H1 (cell line): ENCODE data around the gene INPP4B. TPM values are rescaled to one million over a fixed set of nuclear protein-coding genes. Genes with fewer than 3 reads are reported as not detected.

Experiments
- CTCF ChIA-PET: fragments of 300-600 bp; sonication (Branson Sonifier 250); formaldehyde crosslinking; loops from one replicate; lab custom pipeline; 2021; ENCODE audit not compliant: partially characterized antibody; lab: Charles Lee
- POLR2A ChIA-PET: fragments of 300-600 bp; sonication (Branson Sonifier 250); formaldehyde crosslinking; loops from one replicate; lab custom pipeline; 2021; ENCODE audit warnings: inconsistent platforms; ENCODE audit not compliant: partially characterized antibody; lab: Charles Lee
- DNase-seq, 2 experiments: peaks; one replicate each; pipeline versions ENCODE4 v3.0.0 to v3.0.0-alpha.2; 2010 to 2022; ENCODE audit warnings: low spot score in 2 of 2, low read depth in 1 of 2, mixed read lengths in 1 of 2
- FAIRE-seq: peaks from 2 replicates; lab custom pipeline; 2011; peaks lifted over from hg19 to GRCh38; lab: Jason Lieb, UNC
- H2AFZ ChIP-seq: 2 replicates; pipeline ENCODE4 v1.8.1; 2012; ENCODE audit warnings: low read length, inconsistent platforms
- H2AK5ac ChIP-seq: 2 replicates; pipeline ENCODE4 v1.6.1; 2013; ENCODE audit warnings: low read depth, low read length
- H2BK120ac ChIP-seq: replicated peaks from 2 replicates; pipeline ENCODE3; 2013; ENCODE audit warnings: low read depth, low read length, inconsistent platforms
- H2BK12ac ChIP-seq: 2 replicates; pipeline ENCODE4 v1.6.1; 2013; ENCODE audit warnings: low read depth, low read length
- H2BK15ac ChIP-seq: 2 replicates; pipeline ENCODE4 v1.6.1; 2013; ENCODE audit warnings: low read length
- H2BK20ac ChIP-seq: 2 replicates; pipeline ENCODE4 v1.6.1; 2013; ENCODE audit warnings: low read length
- H2BK5ac ChIP-seq: 2 replicates; pipeline ENCODE4 v1.6.1; 2013; ENCODE audit warnings: low read depth, low read length
- H3K14ac ChIP-seq: 2 replicates; pipeline ENCODE4 v1.6.1; 2013; ENCODE audit warnings: inconsistent platforms; ENCODE audit not compliant: insufficient read length
- H3K18ac ChIP-seq: 2 replicates; pipeline ENCODE4 v1.6.1; 2013; ENCODE audit warnings: low read length; ENCODE audit errors: extremely low read depth
- H3K23ac ChIP-seq: 2 replicates; pipeline ENCODE4 v1.6.1; 2013; ENCODE audit warnings: inconsistent platforms; ENCODE audit not compliant: insufficient read length
- H3K23me2 ChIP-seq: 2 replicates; pipeline ENCODE4 v1.6.1; 2013; ENCODE audit warnings: low read depth, low read length
- H3K27ac ChIP-seq: 2 replicates; pipeline ENCODE4 v1.6.1; 2011; ENCODE audit warnings: low read depth, low read length, inconsistent platforms
- H3K27me3 ChIP-seq, 4 experiments: replicated peaks in 1 of 4; 1 replicate in 1 of 4; 2 replicates in 3 of 4; pipeline versions ENCODE4 v1.6.1 to v1.8.1; 2011 to 2013; ENCODE audit warnings: low read length in 3 of 4, mild to moderate bottlenecking in 3 of 4, inconsistent platforms in 2 of 4, mixed read lengths in 2 of 4, moderate library complexity in 1 of 4; ENCODE audit not compliant: control insufficient read depth in 3 of 4, insufficient read depth in 3 of 4; ENCODE audit errors: extremely low read depth in 1 of 4
- H3K36me3 ChIP-seq, 4 experiments: 2 replicates each; pipeline versions ENCODE4 v1.6.1 to v1.8.1; 2011 to 2013; ENCODE audit warnings: mild to moderate bottlenecking in 4 of 4, low read length in 3 of 4, moderate library complexity in 2 of 4, control low read depth in 1 of 4, inconsistent platforms in 1 of 4; ENCODE audit not compliant: insufficient read depth in 4 of 4, control insufficient read depth in 2 of 4
- H3K4ac ChIP-seq: replicated peaks from 2 replicates; pipeline ENCODE3; 2013; ENCODE audit warnings: low read length, low read depth, mixed read lengths, inconsistent platforms; ENCODE audit not compliant: insufficient read length
- H3K4me1 ChIP-seq, 4 experiments: replicated peaks in 1 of 4; 1 replicate in 1 of 4; 2 replicates in 3 of 4; pipeline versions ENCODE4 v1.6.1 to v1.8.1; 2011 to 2013; ENCODE audit warnings: low read length in 3 of 4, inconsistent platforms in 2 of 4, mixed read lengths in 1 of 4; ENCODE audit not compliant: insufficient read depth in 4 of 4, control insufficient read depth in 3 of 4
- H3K4me2 ChIP-seq, 2 experiments: 2 replicates each; pipeline versions ENCODE4 v1.6.1 to v1.8.1; 2011 to 2013; ENCODE audit warnings: low read depth in 2 of 2, low read length in 2 of 2, control low read depth in 1 of 2, inconsistent platforms in 1 of 2, mild to moderate bottlenecking in 1 of 2; ENCODE audit not compliant: insufficient read depth in 1 of 2
- H3K4me3 ChIP-seq, 4 experiments: fragments of 200-600, 300-600 bp in 1 of 4; sonication (generic), shearing (Covaris generic), sonication (Bioruptor Twin) in 1 of 4; 2 replicates each; pipeline versions ENCODE4 v1.5.1 to v1.8.1; 2011 to 2016; ENCODE audit warnings: low read length in 4 of 4, low read depth in 3 of 4, control low read depth in 2 of 4, inconsistent platforms in 2 of 4, mild to moderate bottlenecking in 2 of 4, mixed read lengths in 1 of 4, moderate library complexity in 1 of 4; ENCODE audit not compliant: insufficient read depth in 2 of 4; ENCODE audit errors: extremely low read depth in 1 of 4
- H3K56ac ChIP-seq: replicated peaks from 2 replicates; pipeline ENCODE3; 2013; ENCODE audit warnings: low read depth, mild to moderate bottlenecking, mixed read lengths, low read length, inconsistent platforms; ENCODE audit not compliant: insufficient read length
- H3K79me1 ChIP-seq: 2 replicates; pipeline ENCODE4 v1.6.1; 2013; ENCODE audit warnings: low read depth, low read length, control low read depth
- H3K79me2 ChIP-seq, 2 experiments: 2 replicates each; pipeline versions ENCODE4 v1.6.1 to v1.8.1; 2012 to 2013; ENCODE audit warnings: low read length in 2 of 2, mild to moderate bottlenecking in 2 of 2, inconsistent platforms in 1 of 2; ENCODE audit not compliant: insufficient read depth in 2 of 2, control insufficient read depth in 1 of 2
- H3K9ac ChIP-seq, 4 experiments: replicated peaks in 1 of 4; 1 replicate in 1 of 4; 2 replicates in 3 of 4; pipeline versions ENCODE4 v1.6.1 to v1.8.1; 2011 to 2013; ENCODE audit warnings: low read depth in 3 of 4, low read length in 3 of 4, control low read depth in 2 of 4, mild to moderate bottlenecking in 2 of 4, moderate library complexity in 2 of 4, inconsistent platforms in 1 of 4; ENCODE audit errors: extremely low read depth in 1 of 4
- H3K9me3 ChIP-seq, 2 experiments: 2 replicates each; pipeline versions ENCODE4 v1.6.1 to v1.8.1; 2012 to 2013; ENCODE audit warnings: mild to moderate bottlenecking in 2 of 2, moderate library complexity in 2 of 2, control low read depth in 1 of 2, inconsistent platforms in 1 of 2, low read depth in 1 of 2, low read length in 1 of 2, mixed read lengths in 1 of 2; ENCODE audit not compliant: insufficient read depth in 2 of 2
- H4K20me1 ChIP-seq, 2 experiments: replicated peaks in 1 of 2; 2 replicates each; pipeline versions ENCODE3 to v1.8.1; 2011 to 2013; ENCODE audit warnings: inconsistent platforms in 2 of 2, low read length in 2 of 2, mild to moderate bottlenecking in 1 of 2; ENCODE audit not compliant: insufficient read depth in 2 of 2, control insufficient read depth in 1 of 2
- H4K5ac ChIP-seq: 2 replicates; pipeline ENCODE4 v1.6.1; 2013; ENCODE audit warnings: low read length, low read depth, mixed read lengths, inconsistent platforms; ENCODE audit not compliant: insufficient read length
- H4K8ac ChIP-seq: 2 replicates; pipeline ENCODE4 v1.8.0; 2013; ENCODE audit warnings: mild to moderate bottlenecking, moderate library complexity, low read length, inconsistent platforms; ENCODE audit not compliant: insufficient read depth; ENCODE audit errors: extremely low read depth
- H4K91ac ChIP-seq: replicated peaks from 2 replicates; pipeline ENCODE3; 2013; ENCODE audit warnings: low read length, mixed read lengths, inconsistent platforms; ENCODE audit not compliant: insufficient read length
- CREB1 ChIP-seq: IDR thresholded peaks from 2 replicates; pipeline ENCODE4 v1.6.1; 2012; ENCODE audit warnings: inconsistent platforms
- EP300 ChIP-seq, 2 experiments: IDR thresholded peaks; 1 replicate in 1 of 2; 2 replicates in 1 of 2; pipeline ENCODE4 v1.6.1; 2011 to 2012; ENCODE audit warnings: low read depth in 2 of 2, low read length in 2 of 2, mild to moderate bottlenecking in 2 of 2, borderline replicate concordance in 1 of 2, inconsistent platforms in 1 of 2, moderate library complexity in 1 of 2
- RFX5 ChIP-seq: IDR thresholded peaks from 2 replicates; pipeline ENCODE4 v1.6.1; 2011; ENCODE audit warnings: low read depth, low read length, improper control_type of control experiment, borderline replicate concordance
- RXRA ChIP-seq: IDR thresholded peaks from 2 replicates; pipeline ENCODE4 v1.6.1; 2011; ENCODE audit warnings: low read depth, mild to moderate bottlenecking, low read length, moderate library complexity; ENCODE audit not compliant: insufficient read depth
- SAP30 ChIP-seq: fragments of 300-600 bp; sonication (generic); IDR thresholded peaks from 2 replicates; pipeline ENCODE4 v1.7.1; 2012; ENCODE audit warnings: low read length, moderate library complexity, mild to moderate bottlenecking, inconsistent platforms; ENCODE audit not compliant: insufficient read depth, insufficient replicate concordance
- TAF1 ChIP-seq: IDR thresholded peaks from 2 replicates; pipeline ENCODE4 v1.6.1; 2011; ENCODE audit warnings: mild to moderate bottlenecking, low read depth, low read length
- ZNF274 ChIP-seq: IDR thresholded peaks from 2 replicates; pipeline ENCODE4 v1.7.0; 2012; ENCODE audit warnings: low read length, borderline replicate concordance; ENCODE audit errors: extremely low read depth
- WGBS, 2 experiments: shearing (Covaris generic) in 1 of 2; methylation state at CpG; one replicate each; pipeline versions ENCODE4 v1.1.6 to v1.1.7; 2013 to 2015; ENCODE audit warnings: low lambda C conversion rate in 2 of 2, mixed read lengths in 2 of 2, inconsistent platforms in 1 of 2, low coverage in 1 of 2, missing lambda C conversion rate in 1 of 2; ENCODE audit not compliant: insufficient replicate concordance in 2 of 2, insufficient coverage in 1 of 2, insufficient read length in 1 of 2; ENCODE audit errors: extremely low coverage in 1 of 2, missing lambda C conversion rate in 1 of 2; 5-methylcytosine and 5-hydroxymethylcytosine counted together
- polyA plus RNA-seq, 7 experiments: library from polyadenylated mRNA; depleted of rRNA in 3 of 7; stranded (reverse) in 5 of 7; unstranded in 2 of 7; fragments of >200 nt in 5 of 7; fragments of 200-250 nt in 2 of 7; gene quantifications; 1 replicate in 5 of 7; 2 replicates in 1 of 7; 4 replicates in 1 of 7; pipeline versions ENCODE4 v1.2.1 to v1.2.3, GENCODE V29; 2011 to 2013; ENCODE audit warnings: missing spikeins in 2 of 7, mixed read lengths in 2 of 7
- total RNA-seq: library from RNA; stranded (reverse); fragmentation: NEBNext Ultra II Directional; extraction: Animal tissue kit (Norgen Biotek cat#: 25700); gene quantifications from 2 replicates; pipeline ENCODE4 v1.2.1, GENCODE V29; 2021
- TF ChIP-seq, protein P1 (sequence below): IDR thresholded peaks from 2 replicates; pipeline ENCODE4 v1.6.1; 2011; ENCODE audit warnings: low read length, improper control_type of control experiment
- TF ChIP-seq, protein P2 (sequence below): IDR thresholded peaks from 2 replicates; pipeline ENCODE4 v1.6.1; 2012; ENCODE audit warnings: low read length, inconsistent platforms

Gene INPP4B
- total and polyA plus RNA-seq, 2 of the 8 experiments (the other 6 are each of a cell fraction or from before 2014, with no cell fraction given): 0.11 to 0.54 TPM

DNA sequence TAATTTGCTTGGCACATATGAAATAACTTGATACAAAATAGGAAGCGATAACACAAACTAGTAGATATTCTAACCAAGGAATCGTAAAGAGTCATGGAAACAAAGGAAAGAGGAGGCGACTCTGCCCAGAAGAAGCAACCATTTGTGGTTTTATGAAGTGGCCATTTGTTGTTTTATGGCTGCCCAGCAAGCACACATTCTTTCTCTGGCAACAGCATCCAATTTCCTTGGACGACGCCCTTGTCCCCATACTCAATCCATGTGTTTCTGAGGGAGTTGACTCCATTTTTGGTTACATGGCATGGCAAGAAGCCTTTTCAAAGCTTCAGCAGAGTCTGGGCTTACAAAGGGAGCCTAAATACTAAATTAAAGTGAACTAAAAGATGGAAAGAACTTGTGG is 295.1 kb downstream of the INPP4B start:
- Histone ChIP-seq H4K20me1 (no peaks in the 10 kb centered on the region), H3K79me1 (no peaks in the 10 kb centered on the region; the same call in 1 of the 2 replicates), H3K36me3 (no peaks in the 10 kb centered on the region), H2BK12ac (no peak overlapping the region), H3K4ac (no peak overlapping the region), H2BK15ac (no peak overlapping the region), H3K27ac (no peak overlapping the region), H3K23ac (no peak overlapping the region), H2AFZ (0 out of 2 replicates have a peak overlapping the region, but pooled peaks have one; percentile 4), H3K27me3 (no peaks in the 10 kb centered on the region), H3K4me2 (no peak overlapping the region), H3K79me2 (no peaks in the 10 kb centered on the region), H3K56ac (no peak overlapping the region), H3K9ac (no peak overlapping the region), H2BK20ac (no peak overlapping the region), H2BK5ac (no peak overlapping the region), H2AK5ac (no peak overlapping the region), H4K5ac (no peak overlapping the region), H3K18ac (no peak overlapping the region), H3K4me1 (no peaks in the 10 kb centered on the region), H4K8ac (no peak overlapping the region), H3K9me3 (no peaks in the 10 kb centered on the region), H3K14ac (no peak overlapping the region), H2BK120ac (no peak overlapping the region), H3K4me3 (no peak overlapping the region), H3K23me2 (no peaks in the 10 kb centered on the region), H4K91ac (no peak overlapping the region)
- 95% methylated on average over 5 of the region's 5 CpGs; no CpG with 5 or more reads in 1 of the 2 experiments for WGBS, 2 experiments
- ChIA-PET POLR2A (no interaction called here), CTCF (interaction anchor here (0.6 kb wide), 1 partner anchor 70 kb away, joined by 3 read pairs; no protein-coding TSS in a partner anchor)
- no peak for FAIRE-seq
- DNase-seq: no peak
- TF ChIP-seq RXRA (no peak), EP300 (IDR thresholded peaks at IDR 0.05; ENCODE audit: borderline replicate concordance in 1 of 2, low read depth in 2 of 2, low read length in 2 of 2) (no peak), ZNF274 (no peak), CREB1 (no peak), RFX5 (no peak), SAP30 (no peak), TAF1 (no peak)
- TF ChIP-seq, protein P1, sequence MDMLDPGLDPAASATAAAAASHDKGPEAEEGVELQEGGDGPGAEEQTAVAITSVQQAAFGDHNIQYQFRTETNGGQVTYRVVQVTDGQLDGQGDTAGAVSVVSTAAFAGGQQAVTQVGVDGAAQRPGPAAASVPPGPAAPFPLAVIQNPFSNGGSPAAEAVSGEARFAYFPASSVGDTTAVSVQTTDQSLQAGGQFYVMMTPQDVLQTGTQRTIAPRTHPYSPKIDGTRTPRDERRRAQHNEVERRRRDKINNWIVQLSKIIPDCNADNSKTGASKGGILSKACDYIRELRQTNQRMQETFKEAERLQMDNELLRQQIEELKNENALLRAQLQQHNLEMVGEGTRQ: no peak
- TF ChIP-seq, protein P2, sequence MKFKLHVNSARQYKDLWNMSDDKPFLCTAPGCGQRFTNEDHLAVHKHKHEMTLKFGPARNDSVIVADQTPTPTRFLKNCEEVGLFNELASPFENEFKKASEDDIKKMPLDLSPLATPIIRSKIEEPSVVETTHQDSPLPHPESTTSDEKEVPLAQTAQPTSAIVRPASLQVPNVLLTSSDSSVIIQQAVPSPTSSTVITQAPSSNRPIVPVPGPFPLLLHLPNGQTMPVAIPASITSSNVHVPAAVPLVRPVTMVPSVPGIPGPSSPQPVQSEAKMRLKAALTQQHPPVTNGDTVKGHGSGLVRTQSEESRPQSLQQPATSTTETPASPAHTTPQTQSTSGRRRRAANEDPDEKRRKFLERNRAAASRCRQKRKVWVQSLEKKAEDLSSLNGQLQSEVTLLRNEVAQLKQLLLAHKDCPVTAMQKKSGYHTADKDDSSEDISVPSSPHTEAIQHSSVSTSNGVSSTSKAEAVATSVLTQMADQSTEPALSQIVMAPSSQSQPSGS: no peak
